Erythroblast (primary cell): ENCODE data around the gene TAB3.

Source experiments
- GATA1 ChIP-seq: IDR thresholded peaks from 2 replicates; pipeline ENCODE4 v1.6.1; 2011; ENCODE audit warnings: low read depth, mild to moderate bottlenecking, control low read depth, low read length, moderate library complexity
- POLR2A ChIP-seq: IDR thresholded peaks from 2 replicates; pipeline ENCODE4 v1.6.1; 2011; ENCODE audit warnings: mild to moderate bottlenecking, low read length

- TF ChIP-seq POLR2A (no peak), GATA1 (no peak)
Observed at GRCh38 chrX:30887288-30887687, 1.8 kb downstream of the TAB3 start.
